Fibroblast of skin of left biceps (primary cell): ENCODE results near the gene UGT8.

Experiments
- DNase-seq, 2 experiments: peaks; one replicate each; pipeline ENCODE4 v3.0.0-alpha.2; 2013; ENCODE audit warnings: low read depth in 2 of 2

The UGT8 gene

DNA sequence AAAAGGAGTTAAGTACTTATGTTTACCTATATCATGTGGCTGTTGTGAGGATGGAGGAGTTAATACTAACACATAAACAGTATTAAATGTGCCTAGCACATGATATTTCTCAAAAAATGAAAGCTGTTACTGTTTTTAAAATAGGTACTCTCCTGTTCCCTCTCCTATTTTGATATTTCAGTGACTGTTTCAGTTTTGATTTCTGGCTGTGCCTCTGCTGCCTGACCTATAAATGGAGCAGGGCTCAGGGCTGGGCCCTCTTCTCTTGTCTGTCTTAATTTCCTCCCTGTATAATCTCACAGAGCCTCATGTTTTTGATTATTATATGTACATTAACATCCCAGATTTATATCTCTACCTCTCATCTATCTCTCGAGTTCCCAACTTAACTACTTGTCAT lies 93.3 kb downstream of the UGT8 start:
- DNase-seq, result no peak

DNA sequence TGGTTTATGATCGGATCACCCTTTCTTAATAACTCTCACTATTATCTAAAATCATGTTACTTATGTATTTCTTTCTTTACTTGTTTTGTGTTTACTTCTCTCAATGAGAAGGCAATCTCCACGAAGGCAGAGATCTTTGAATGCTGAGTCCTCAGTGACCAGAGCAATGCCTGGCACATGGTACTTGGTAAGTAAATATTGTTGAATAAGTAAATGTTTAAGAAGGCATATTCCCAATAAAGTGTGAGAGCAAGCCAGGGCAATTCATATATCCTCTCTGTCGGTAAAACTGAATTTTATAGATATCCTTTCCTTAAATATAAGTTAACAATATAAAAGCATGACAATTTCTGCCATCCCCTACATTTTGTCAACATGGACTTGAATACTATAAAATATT lies 94.4 kb downstream of the UGT8 start:
- no peak for DNase-seq

DNA sequence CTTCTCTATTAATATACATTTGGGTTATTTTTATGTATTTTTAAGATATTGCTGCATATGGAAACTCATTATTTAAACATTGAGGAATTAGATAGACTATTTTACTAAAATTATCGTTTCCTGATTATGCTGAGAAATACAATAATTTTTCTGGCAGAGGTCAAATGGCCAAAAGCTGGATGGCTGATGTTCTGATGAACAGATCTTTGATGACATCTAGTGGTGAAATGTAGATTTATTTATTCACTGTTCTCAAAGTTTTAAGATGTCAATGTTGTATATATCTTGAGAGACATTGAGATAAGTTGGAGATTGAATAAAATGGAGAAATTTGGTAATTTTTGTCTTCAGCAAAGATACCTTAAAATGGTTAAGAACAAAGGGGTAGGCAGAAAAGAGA lies 96.2 kb downstream of the UGT8 start:
- no peak for DNase-seq

DNA sequence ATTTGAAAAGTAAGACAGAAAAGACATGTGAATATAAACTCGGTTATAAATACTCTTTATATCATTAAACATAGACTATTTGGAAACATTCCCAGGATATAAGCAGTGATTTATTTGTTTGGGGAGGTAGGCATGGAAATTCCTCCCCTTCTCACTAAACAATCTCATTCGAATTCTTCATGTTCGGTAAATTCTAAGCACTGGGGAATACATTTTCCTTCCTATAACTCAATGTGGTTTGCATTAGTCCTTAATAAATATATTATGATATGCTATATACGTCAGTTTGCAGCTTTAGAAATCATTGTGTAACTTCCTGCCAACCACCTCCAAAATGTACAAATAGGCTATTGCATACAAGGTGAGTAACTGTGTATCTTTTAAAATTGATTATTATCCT lies 99.6 kb downstream of the UGT8 start:
- DNase-seq, result peak; percentile 12 to 18

DNA sequence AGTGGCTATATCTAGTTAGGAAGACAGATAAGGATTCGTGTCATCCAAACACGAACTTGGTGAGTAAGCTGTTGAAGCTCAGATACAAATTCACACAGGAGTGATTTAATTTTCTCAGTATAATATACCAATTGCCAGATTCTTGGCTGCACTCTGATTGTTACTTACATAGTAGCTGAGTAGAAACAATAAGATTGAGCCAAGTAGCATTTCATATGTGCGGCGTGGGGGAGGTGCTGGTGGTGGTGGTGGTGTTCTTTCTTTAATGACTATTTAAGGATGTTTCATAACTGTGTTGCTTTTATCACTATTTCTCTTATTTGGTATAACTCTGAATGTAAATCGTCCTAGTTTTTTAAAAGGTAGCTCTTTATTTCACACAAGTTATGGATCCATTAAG lies 102.9 kb downstream of the UGT8 start:
- no peak for DNase-seq

DNA sequence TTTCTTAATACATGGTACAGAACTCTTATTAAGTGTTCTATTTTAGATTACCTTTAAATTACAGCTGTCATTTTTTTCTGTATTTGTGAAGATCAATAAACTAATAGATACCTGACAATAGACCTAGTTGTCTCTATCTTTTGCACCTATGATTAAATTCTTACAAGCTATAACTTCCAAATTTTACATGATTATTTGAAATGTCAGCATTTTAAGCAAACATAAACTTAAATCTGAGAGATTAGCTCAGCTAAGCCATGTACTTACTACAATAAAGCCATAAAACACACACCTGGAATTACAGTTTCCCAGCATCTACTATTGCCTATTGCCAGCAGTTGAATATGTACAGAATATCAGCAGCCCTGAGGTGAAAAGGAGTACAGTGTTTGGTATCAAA lies 118.8 kb downstream of the UGT8 start:
- no peak for DNase-seq

DNA sequence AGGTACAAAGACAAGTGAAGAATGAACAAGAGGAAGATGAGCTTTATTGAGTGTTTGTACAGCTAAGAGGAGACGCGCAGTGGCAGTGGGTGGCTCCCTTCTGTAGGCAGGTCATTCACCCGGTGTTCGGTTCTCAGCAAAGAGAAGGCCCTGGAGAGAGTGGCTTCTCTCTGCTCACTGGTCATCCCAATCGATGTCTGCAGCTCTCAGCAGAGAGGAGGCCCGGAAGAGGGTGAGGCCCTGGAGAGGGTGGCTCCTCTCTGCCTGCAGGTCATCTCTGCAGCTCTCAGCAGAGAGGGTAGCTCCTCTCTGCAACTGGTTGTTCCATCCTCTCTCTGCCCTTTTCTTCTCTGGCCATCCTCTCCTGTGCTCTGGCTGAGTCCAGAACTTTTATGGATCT lies 126.5 kb downstream of the UGT8 start:
- DNase-seq, result no peak

DNA sequence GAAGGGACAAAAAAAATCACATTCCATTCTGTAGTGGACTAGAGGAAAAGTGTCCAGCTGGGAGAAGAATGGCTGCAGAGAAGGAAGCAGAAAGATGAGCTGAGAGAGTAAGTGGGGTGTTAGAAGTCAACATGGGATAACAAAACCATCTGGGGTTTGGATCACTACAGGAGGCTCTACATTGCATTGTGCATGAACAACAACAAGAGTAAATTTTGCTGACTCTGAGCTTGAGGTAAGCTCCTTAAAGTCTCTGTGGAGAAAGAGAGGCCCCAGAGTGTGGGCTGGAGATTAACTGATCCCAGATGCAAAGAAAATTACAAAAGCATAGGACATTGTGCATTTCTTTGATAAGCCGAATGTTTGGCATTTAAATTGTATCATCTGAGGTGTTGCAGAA lies 128.9 kb downstream of the UGT8 start:
- DNase-seq, result no peak
